ENCODE measurements around the gene PAM.

DNA sequence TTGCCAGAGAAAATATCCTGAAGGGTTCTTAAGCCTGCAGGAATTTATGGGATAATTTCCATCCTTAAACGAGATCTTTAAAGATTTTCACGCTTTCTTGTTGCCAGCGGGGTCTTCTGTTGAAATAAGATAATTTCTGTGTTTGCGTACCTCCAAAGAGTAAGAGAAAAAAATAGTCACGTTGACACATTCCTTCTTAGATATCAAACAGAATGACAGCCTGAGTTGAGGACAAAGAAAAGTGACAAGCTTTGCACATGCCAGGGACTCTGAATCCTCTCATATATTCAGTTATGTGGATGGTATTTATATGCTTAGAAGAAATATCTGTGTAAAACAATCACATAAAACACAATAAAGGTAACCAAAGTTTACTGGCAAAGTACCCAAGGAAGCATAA, 21.6 kb upstream of the PAM start:
- TF ChIP-seq POLR2A (IDR thresholded peaks at IDR 0.05) (no peak), CTCF (IDR thresholded peaks at IDR 0.05) (no peak), EP300 (IDR thresholded peaks at IDR 0.05) (no peak)
